Transverse colon (tissue), 4 donors: Measurements from ENCODE around the gene ASXL1. TPM values are rescaled to one million over a fixed set of nuclear protein-coding genes. Genes with fewer than 3 reads are reported as not detected.
A peak's percentile ranks its signal among the peaks of the same experiment; 100 is the strongest.

Source experiments
- DNase-seq: peaks from one replicate; pipeline ENCODE4 v3.0.0-alpha.2; 2019
- H3K27ac ChIP-seq, 4 donors: fragments of 200-600 bp; sonication (generic); 2 replicates each; pipeline ENCODE4 v1.5.1; 2016 to 2018; ENCODE audit warnings: inconsistent platforms in 4 of 4
- H3K27me3 ChIP-seq: fragments of 200-600 bp; sonication (generic); 2 replicates; pipeline ENCODE4 v1.5.1; 2017; ENCODE audit warnings: inconsistent platforms
- H3K36me3 ChIP-seq, 4 donors: fragments of 200-600 bp; sonication (generic); 2 replicates each; pipeline ENCODE4 v1.5.1; 2017 to 2019; ENCODE audit warnings: inconsistent platforms in 4 of 4
- H3K4me1 ChIP-seq, 4 donors: fragments of 200-600 bp; sonication (generic); 2 replicates each; pipeline ENCODE4 v1.5.1; 2017 to 2020; ENCODE audit warnings: inconsistent platforms in 4 of 4
- H3K4me3 ChIP-seq, 4 donors: fragments of 200-600 bp; sonication (generic); 1 replicate in 1 of 4; 2 replicates in 3 of 4; pipeline versions ENCODE4 v1.5.1 to v1.6.1; 2017 to 2019; ENCODE audit warnings: inconsistent platforms in 4 of 4
- H3K9me3 ChIP-seq, 2 donors: fragments of 200-600 bp; sonication (generic); 2 replicates each; pipeline ENCODE4 v1.5.1; 2017 to 2019; ENCODE audit warnings: inconsistent platforms in 2 of 2
- EP300 ChIP-seq: sonication (generic); formaldehyde crosslinking; IDR thresholded peaks from one replicate; pipeline ENCODE4 v1.6.1; 2017; ENCODE audit warnings: antibody characterized with exemption, low read depth
- POLR2A ChIP-seq: fragments of 450-650 bp; IDR thresholded peaks from one replicate; pipeline ENCODE4 v1.6.1; 2016; ENCODE audit warnings: antibody characterized with exemption, mild to moderate bottlenecking, moderate library complexity
- POLR2AphosphoS5 ChIP-seq, 3 donors: sonication (generic); formaldehyde crosslinking; IDR thresholded peaks; one replicate each; pipeline ENCODE4 v1.6.1; 2016; ENCODE audit warnings: antibody characterized with exemption in 3 of 3
- WGBS, 2 donors: methylation state at CpG; one replicate each; pipeline ENCODE4 v1.1.5; 2018; ENCODE audit warnings: low coverage in 1 of 2; 5-methylcytosine and 5-hydroxymethylcytosine counted together
- in situ Hi-C, 4 donors: fragments of 200-750 bp; cut with MboI; loops; one replicate each; pipeline versions ENCODE4 v1.15.0 to v1.15.1; 2017; ENCODE audit warnings: low sequenced_read_pairs in 3 of 4, low pct_ligation_motif_present in 1 of 4, low pct_unique_long_range_greater_than_20kb in 1 of 4
- intact Hi-C: fragments of 100-400 bp; cut with DNase I; formaldehyde crosslinking; loops from one replicate; pipeline ENCODE4 v1.15.1; 2023; ENCODE audit warnings: low total_unique reads
- total RNA-seq, 4 donors: library from RNA; depleted of rRNA; stranded (reverse); fragments of >200 nt; gene quantifications; one replicate each; pipeline ENCODE4 v1.1.0, GENCODE V29; 2016
- TF ChIP-seq, protein P1 (sequence below), 5 experiments: fragments of 200-600 bp in 3 of 5; fragments of 450-650 bp in 2 of 5; sonication (generic) in 3 of 5; IDR thresholded peaks; 1 replicate in 2 of 5; 2 replicates in 3 of 5; pipeline ENCODE4 v1.5.1; 2016 to 2017; ENCODE audit warnings: antibody characterized with exemption in 5 of 5, inconsistent platforms in 3 of 5, mild to moderate bottlenecking in 2 of 5, moderate library complexity in 1 of 5

The ASXL1 gene
- total RNA-seq, 4 donors from 2014 or later: 39.6 to 293 (median 92.8) TPM

DNA sequence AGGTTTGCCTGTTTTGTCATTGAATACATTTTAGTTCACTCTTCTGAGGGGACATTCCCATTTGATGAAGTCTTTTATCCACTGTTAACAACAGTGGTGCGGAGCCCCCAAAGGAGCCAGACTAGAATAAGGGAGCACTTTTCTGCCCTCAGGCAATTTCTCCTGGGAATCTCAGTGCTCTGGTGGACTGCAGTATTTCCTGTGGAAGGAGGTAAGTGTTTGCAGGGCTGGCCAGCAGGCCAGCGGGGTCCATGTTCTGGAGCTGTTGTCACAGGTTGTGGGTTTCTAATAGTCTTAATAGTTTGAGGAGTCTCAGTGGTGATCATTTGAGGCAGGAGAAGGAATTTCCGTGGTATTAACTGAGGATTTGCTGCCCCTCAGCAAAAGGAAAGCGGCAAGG, 83.5 kb downstream of the ASXL1 start:
- intact Hi-C loops (loop anchor here (5.0 kb wide), 1 partner anchor 64 kb away; no protein-coding TSS in a partner anchor), in situ Hi-C loops (no loop called here)
- TF ChIP-seq POLR2A (no peak), EP300 (no peak), POLR2AphosphoS5 (IDR thresholded peaks at IDR 0.05) (no peak)
- TF ChIP-seq, protein P1, sequence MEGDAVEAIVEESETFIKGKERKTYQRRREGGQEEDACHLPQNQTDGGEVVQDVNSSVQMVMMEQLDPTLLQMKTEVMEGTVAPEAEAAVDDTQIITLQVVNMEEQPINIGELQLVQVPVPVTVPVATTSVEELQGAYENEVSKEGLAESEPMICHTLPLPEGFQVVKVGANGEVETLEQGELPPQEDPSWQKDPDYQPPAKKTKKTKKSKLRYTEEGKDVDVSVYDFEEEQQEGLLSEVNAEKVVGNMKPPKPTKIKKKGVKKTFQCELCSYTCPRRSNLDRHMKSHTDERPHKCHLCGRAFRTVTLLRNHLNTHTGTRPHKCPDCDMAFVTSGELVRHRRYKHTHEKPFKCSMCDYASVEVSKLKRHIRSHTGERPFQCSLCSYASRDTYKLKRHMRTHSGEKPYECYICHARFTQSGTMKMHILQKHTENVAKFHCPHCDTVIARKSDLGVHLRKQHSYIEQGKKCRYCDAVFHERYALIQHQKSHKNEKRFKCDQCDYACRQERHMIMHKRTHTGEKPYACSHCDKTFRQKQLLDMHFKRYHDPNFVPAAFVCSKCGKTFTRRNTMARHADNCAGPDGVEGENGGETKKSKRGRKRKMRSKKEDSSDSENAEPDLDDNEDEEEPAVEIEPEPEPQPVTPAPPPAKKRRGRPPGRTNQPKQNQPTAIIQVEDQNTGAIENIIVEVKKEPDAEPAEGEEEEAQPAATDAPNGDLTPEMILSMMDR (IDR thresholded peaks at IDR 0.05): no peak
- DNase-seq: no peak
- Histone ChIP-seq H3K4me1 (no peaks in the 10 kb centered on the region), H3K27ac (no peak overlapping the region), H3K27me3 (no peaks in the 10 kb centered on the region), H3K9me3 (no peaks in the 10 kb centered on the region), H3K36me3 (peaks cover 0 to 19% (median 8%) of the 10 kb centered on the region in 4 donors), H3K4me3 (no peak overlapping the region)
- 93 to 100% methylated on average over 1 to 4 of the region's 4 CpGs for WGBS, 2 donors

DNA sequence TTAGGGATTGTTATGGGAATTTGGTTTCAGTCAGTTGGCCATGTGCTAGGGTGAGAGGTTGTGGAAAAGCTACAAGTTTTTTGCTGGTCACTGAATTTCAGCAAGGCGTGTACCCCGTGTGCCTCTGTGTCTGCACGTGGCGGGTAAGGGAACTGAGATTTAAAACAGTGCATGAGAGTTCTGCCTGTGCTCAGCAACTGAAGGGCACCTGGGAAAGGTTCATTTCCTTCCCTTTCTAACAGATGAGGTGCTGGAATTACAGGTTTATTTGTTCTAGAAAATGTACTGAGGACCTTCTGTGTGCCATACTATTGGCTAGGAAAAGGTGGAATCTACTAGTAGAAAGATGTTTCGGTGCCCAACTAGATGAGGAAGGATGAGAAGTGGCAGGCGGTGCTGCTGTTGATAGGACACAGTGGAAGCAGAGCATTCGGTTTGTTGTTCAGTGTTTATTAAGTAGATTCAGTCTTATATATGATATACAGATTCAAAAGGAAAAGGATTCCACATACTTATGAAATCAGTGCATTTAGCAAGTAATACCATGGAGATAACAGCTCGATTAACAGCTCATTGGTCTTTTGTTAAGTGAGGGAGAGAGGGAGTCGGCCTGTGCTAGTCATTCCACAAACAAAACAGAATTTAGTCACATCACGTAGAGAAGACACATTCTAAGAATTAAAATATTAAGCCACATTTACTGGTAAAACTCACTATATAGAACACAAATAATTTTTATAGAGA, 84.7 kb downstream of the ASXL1 start:
- in situ Hi-C loops: no loop called here
- DNase-seq: no peak

DNA sequence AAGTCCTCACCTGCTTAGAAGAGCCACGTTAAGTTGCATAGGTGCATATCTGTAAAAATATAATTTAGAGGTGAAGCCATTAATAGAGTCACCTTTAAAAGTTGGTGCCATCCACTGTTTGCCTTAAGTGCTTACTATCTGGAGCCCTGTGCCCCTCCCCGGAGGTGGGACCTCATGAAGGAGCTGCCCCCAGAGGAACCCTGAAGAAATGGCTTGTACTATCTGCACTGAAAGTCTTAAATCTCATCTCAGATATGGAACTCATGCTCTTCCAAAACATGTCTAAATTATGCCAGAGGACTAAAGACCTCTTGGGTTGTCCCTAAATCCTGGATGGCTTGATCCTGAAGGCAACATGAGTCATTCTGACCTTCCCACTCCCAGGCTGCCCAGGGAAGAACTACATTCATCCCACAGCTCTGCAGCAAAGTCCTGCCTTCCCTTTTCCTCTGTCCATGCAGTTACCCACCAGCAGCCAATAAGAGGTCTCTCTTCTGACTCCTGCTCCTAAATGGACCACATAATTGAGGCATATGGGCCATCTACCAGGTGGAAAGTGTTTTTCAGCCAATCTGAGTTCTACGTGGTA, 85.3 kb downstream of the ASXL1 start:
- intact Hi-C loops (loop anchor here (5.0 kb wide), 1 partner anchor 66 kb away; no protein-coding TSS in a partner anchor), in situ Hi-C loops (no loop called here)
- DNase-seq: peak; percentile 4
- no peaks in the 10 kb centered on the region for H3K27me3 ChIP-seq
- 55 to 82% methylated on average over 2 to 3 of the region's 3 CpGs for WGBS, 2 donors
- no peak for TF ChIP-seq POLR2AphosphoS5 (IDR thresholded peaks at IDR 0.05)
- no peak for TF ChIP-seq EP300
- no peak for TF ChIP-seq POLR2A
- TF ChIP-seq, protein P1 (IDR thresholded peaks at IDR 0.05): no peak
- no peak overlapping the region for H3K27ac ChIP-seq
- no peaks in the 10 kb centered on the region for H3K9me3 ChIP-seq
- H3K4me3 ChIP-seq: no peak overlapping the region
- H3K4me1 ChIP-seq: peaks cover 0 to 10% (median 4%) of the 10 kb centered on the region in 4 donors
- H3K36me3 ChIP-seq: peaks cover 0 to 16% (median 3%) of the 10 kb centered on the region in 4 donors

More for the DNA sequence above, 84.7 kb downstream of the ASXL1 start:
- Histone ChIP-seq H3K9me3 (no peaks in the 10 kb centered on the region), H3K27ac (no peak overlapping the region), H3K4me1 (peaks cover 0 to 5% (median under 1%) of the 10 kb centered on the region in 4 donors), H3K36me3 (peaks cover 0 to 21% (median 6%) of the 10 kb centered on the region in 4 donors), H3K27me3 (no peaks in the 10 kb centered on the region), H3K4me3 (no peak overlapping the region)
- TF ChIP-seq POLR2AphosphoS5 (IDR thresholded peaks at IDR 0.05): no peak
- TF ChIP-seq, protein P1 (IDR thresholded peaks at IDR 0.05): no peak
- TF ChIP-seq POLR2A: no peak
- no peak for TF ChIP-seq EP300
- WGBS, 2 donors: 60 to 67% methylated on average over 6 to 10 of the region's 10 CpGs
- intact Hi-C loops: loop anchor here (5.0 kb wide), 1 partner anchor 66 kb away; no protein-coding TSS in a partner anchor

DNA sequence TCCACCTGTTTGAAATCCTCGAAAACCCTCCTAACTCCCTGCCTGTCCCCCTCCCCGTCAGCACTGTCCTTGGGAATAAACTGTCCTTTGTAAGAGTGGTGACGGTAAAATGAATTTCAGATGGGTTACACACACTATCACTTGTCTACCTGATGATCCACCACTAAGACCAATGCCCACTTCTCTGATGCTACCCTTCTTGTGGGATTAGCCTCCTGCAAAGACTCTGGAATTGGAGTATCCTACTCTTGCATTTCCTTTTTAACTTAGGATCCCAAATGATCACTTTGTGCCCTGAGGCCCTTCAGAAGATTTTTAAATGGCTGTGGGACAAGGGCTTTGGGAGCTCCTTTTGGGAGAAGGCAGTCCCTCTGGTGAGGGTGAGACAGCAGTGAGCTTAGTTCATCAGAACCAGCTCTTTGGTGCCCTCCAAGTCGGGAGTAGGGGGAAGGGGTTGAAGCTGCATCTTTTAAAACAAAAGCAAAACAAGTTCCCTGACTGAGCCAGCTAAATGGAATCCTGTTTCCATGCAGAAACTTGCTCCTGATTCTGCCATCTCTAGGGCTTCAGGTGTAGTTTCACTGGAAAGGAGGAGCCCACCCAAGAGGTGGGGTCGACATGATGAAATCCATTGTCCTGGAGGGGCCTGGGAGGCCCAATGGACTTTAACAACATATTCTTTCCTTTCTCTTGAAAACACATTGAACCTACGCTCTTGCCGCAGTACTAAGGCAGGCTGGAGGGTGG, 86.5 kb downstream of the ASXL1 start:
- Histone ChIP-seq H3K27me3 (no peaks in the 10 kb centered on the region), H3K27ac (no peak overlapping the region)
- TF ChIP-seq EP300 (no peak), POLR2A (no peak), POLR2AphosphoS5 (IDR thresholded peaks at IDR 0.05) (no peak)
- TF ChIP-seq, protein P1 (IDR thresholded peaks at IDR 0.05): no peak

More for the DNA sequence above, 86.5 kb downstream of the ASXL1 start:
- in situ Hi-C loops (no loop called here), intact Hi-C loops (loop anchor here (5.0 kb wide), 1 partner anchor 67 kb away; no protein-coding TSS in a partner anchor)
- no peak overlapping the region for H3K4me3 ChIP-seq
- H3K36me3 ChIP-seq: peaks cover 0 to 14% (median 1%) of the 10 kb centered on the region in 4 donors
- H3K4me1 ChIP-seq: peaks cover 0 to 14% (median 9%) of the 10 kb centered on the region in 4 donors
- 84 to 89% methylated on average over 3 to 7 of the region's 7 CpGs for WGBS, 2 donors
- DNase-seq: peak; percentile 2
- no peaks in the 10 kb centered on the region for H3K9me3 ChIP-seq
